ENCODE measurements around the gene APLP2. TPM values are rescaled to one million over a fixed set of nuclear protein-coding genes. Genes with fewer than 3 reads are reported as not detected.

APLP2 gene
- total RNA-seq, 1 donor from 2014 or later = 330 TPM

- DNase-seq (ENCODE audit: extremely low spot score, unreplicated experiment) = no peak
- no peaks in the 10 kb centered on the region for H3K27me3 Mint-ChIP-seq (ENCODE audit: unreplicated experiment)
- no peak overlapping the region for H3K4me3 Mint-ChIP-seq (ENCODE audit: unreplicated experiment)
- no peak for TF ChIP-seq CTCF (IDR thresholded peaks at IDR 0.05)
- no peaks in the 10 kb centered on the region for H3K4me1 Mint-ChIP-seq (ENCODE audit: unreplicated experiment)
- no peak overlapping the region for H3K27ac Mint-ChIP-seq (ENCODE audit: unreplicated experiment)
- no peaks in the 10 kb centered on the region for H3K9me3 Mint-ChIP-seq (ENCODE audit: unreplicated experiment)
- peaks cover 40% of the 10 kb centered on the region for H3K36me3 Mint-ChIP-seq (ENCODE audit: unreplicated experiment)
Measured at GRCh38 chr11:130139401-130139800, 69.7 kb downstream of the APLP2 start.

GRCh38 chr11:130141561-130142341 lies 72.1 kb downstream of the APLP2 start:
- H3K4me3 Mint-ChIP-seq (ENCODE audit: unreplicated experiment) = no peak overlapping the region
- no peaks in the 10 kb centered on the region for H3K9me3 Mint-ChIP-seq (ENCODE audit: unreplicated experiment)
- peaks cover 37% of the 10 kb centered on the region for H3K36me3 Mint-ChIP-seq (ENCODE audit: unreplicated experiment)

GRCh38 chr11:130144141-130144540 lies 74.4 kb downstream of the APLP2 start:
- Mint-ChIP-seq H3K4me1 (ENCODE audit: unreplicated experiment) (no peaks in the 10 kb centered on the region), H3K9me3 (ENCODE audit: unreplicated experiment) (no peaks in the 10 kb centered on the region), H3K27me3 (ENCODE audit: unreplicated experiment) (no peaks in the 10 kb centered on the region), H3K36me3 (ENCODE audit: unreplicated experiment) (peaks cover 34% of the 10 kb centered on the region), H3K4me3 (ENCODE audit: unreplicated experiment) (no peak overlapping the region), H3K27ac (ENCODE audit: unreplicated experiment) (no peak overlapping the region)
- no peak for DNase-seq (ENCODE audit: extremely low spot score, unreplicated experiment)
- TF ChIP-seq CTCF (IDR thresholded peaks at IDR 0.05) = no peak

More at GRCh38 chr11:130141561-130142341, 72.1 kb downstream of the APLP2 start:
- no peak for TF ChIP-seq CTCF (IDR thresholded peaks at IDR 0.05)
- Mint-ChIP-seq H3K27me3 (ENCODE audit: unreplicated experiment) (no peaks in the 10 kb centered on the region), H3K4me1 (ENCODE audit: unreplicated experiment) (no peaks in the 10 kb centered on the region), H3K27ac (ENCODE audit: unreplicated experiment) (no peak overlapping the region)
- DNase-seq (ENCODE audit: extremely low spot score, unreplicated experiment) = no peak

- H3K4me3 Mint-ChIP-seq (ENCODE audit: unreplicated experiment) = no peak overlapping the region
- DNase-seq (ENCODE audit: extremely low spot score, unreplicated experiment) = no peak
- H3K9me3 Mint-ChIP-seq (ENCODE audit: unreplicated experiment) = no peaks in the 10 kb centered on the region
- H3K27me3 Mint-ChIP-seq (ENCODE audit: unreplicated experiment) = no peaks in the 10 kb centered on the region
- no peaks in the 10 kb centered on the region for H3K4me1 Mint-ChIP-seq (ENCODE audit: unreplicated experiment)
- TF ChIP-seq CTCF (IDR thresholded peaks at IDR 0.05) = no peak
- H3K27ac Mint-ChIP-seq (ENCODE audit: unreplicated experiment) = no peak overlapping the region
- peaks cover 32% of the 10 kb centered on the region for H3K36me3 Mint-ChIP-seq (ENCODE audit: unreplicated experiment)
Measured at GRCh38 chr11:130144861-130145281, 75.2 kb downstream of the APLP2 start.

- no peak for TF ChIP-seq CTCF (IDR thresholded peaks at IDR 0.05)
- no peak for DNase-seq (ENCODE audit: extremely low spot score, unreplicated experiment)
- no peaks in the 10 kb centered on the region for H3K9me3 Mint-ChIP-seq (ENCODE audit: unreplicated experiment)
- H3K4me1 Mint-ChIP-seq (ENCODE audit: unreplicated experiment) = no peaks in the 10 kb centered on the region
- H3K27me3 Mint-ChIP-seq (ENCODE audit: unreplicated experiment) = no peaks in the 10 kb centered on the region
- peaks cover 28% of the 10 kb centered on the region for H3K36me3 Mint-ChIP-seq (ENCODE audit: unreplicated experiment)
- no peak overlapping the region for H3K4me3 Mint-ChIP-seq (ENCODE audit: unreplicated experiment)
- H3K27ac Mint-ChIP-seq (ENCODE audit: unreplicated experiment) = no peak overlapping the region
Measured at GRCh38 chr11:130145311-130145812, 75.7 kb downstream of the APLP2 start.

Measured in osteocyte (in vitro differentiated cells).